Type B pancreatic cell (in vitro differentiated cells): ENCODE results near the gene TRIM32. TPM values are rescaled to one million over a fixed set of nuclear protein-coding genes. Genes with fewer than 3 reads are reported as not detected.

Source experiments
- DNase-seq: peaks from one replicate; pipeline ENCODE4 v3.0.0; 2021; ENCODE audit warnings: mixed read lengths; ENCODE audit not compliant: unreplicated experiment; ENCODE audit errors: extremely low spot score
- H3K27ac Mint-ChIP-seq: 2 replicates; pipeline ENCODE4 v1.8.0; 2021; ENCODE audit warnings: mild to moderate bottlenecking, mixed read lengths
- H3K27me3 Mint-ChIP-seq: 2 replicates; pipeline ENCODE4 v1.8.0; 2021; ENCODE audit warnings: mixed read lengths
- H3K36me3 Mint-ChIP-seq: 2 replicates; pipeline ENCODE4 v1.8.0; 2021; ENCODE audit warnings: mixed read lengths
- H3K4me1 Mint-ChIP-seq: one replicate; pipeline ENCODE4 v1.8.0; 2021; ENCODE audit warnings: mixed read lengths; ENCODE audit not compliant: unreplicated experiment
- H3K4me3 Mint-ChIP-seq: 2 replicates; pipeline ENCODE4 v1.8.0; 2021; ENCODE audit warnings: mild to moderate bottlenecking, mixed read lengths
- H3K9me3 Mint-ChIP-seq: 2 replicates; pipeline ENCODE4 v1.8.0; 2021; ENCODE audit warnings: mixed read lengths
- CTCF ChIP-seq: fragments of 200-600 bp; sonication (generic); conservative IDR thresholded peaks from 2 replicates; pipeline ENCODE4 v1.5.0; 2021; ENCODE audit warnings: antibody characterized with exemption, mild to moderate bottlenecking
- total RNA-seq: library from RNA; stranded (reverse); gene quantifications from 2 replicates; pipeline ENCODE4 v1.2.1, GENCODE V29; 2021; ENCODE audit warnings: low replicate concordance

The TRIM32 gene
- total RNA-seq, 1 donor from 2014 or later: 29.6 TPM

GRCh38 chr9:116683535-116683934, 3.6 kb upstream of the TRIM32 start:
- H3K27ac Mint-ChIP-seq: no peak overlapping the region
- DNase-seq: no peak
- H3K9me3 Mint-ChIP-seq: no peaks in the 10 kb centered on the region
- H3K4me1 Mint-ChIP-seq: peaks cover 20% of the 10 kb centered on the region
- H3K27me3 Mint-ChIP-seq: no peaks in the 10 kb centered on the region
- TF ChIP-seq CTCF: no peak
- H3K4me3 Mint-ChIP-seq: no peak overlapping the region
- H3K36me3 Mint-ChIP-seq: peaks cover 4% of the 10 kb centered on the region

GRCh38 chr9:116685166-116685565, 1.9 kb upstream of the TRIM32 start:
- Mint-ChIP-seq H3K9me3 (no peaks in the 10 kb centered on the region), H3K36me3 (peaks cover 4% of the 10 kb centered on the region), H3K27ac (no peak overlapping the region), H3K4me1 (peaks cover 28% of the 10 kb centered on the region), H3K27me3 (no peaks in the 10 kb centered on the region), H3K4me3 (no peak overlapping the region)
- no peak for DNase-seq
- TF ChIP-seq CTCF: no peak

GRCh38 chr9:116686135-116686534, 970 bp upstream of the TRIM32 start:
- no peak for DNase-seq
- no peak for TF ChIP-seq CTCF
- H3K27me3 Mint-ChIP-seq: no peaks in the 10 kb centered on the region
- H3K4me3 Mint-ChIP-seq: peak overlapping the region; percentile 89
- H3K36me3 Mint-ChIP-seq: peaks cover 4% of the 10 kb centered on the region
- H3K27ac Mint-ChIP-seq: peak overlapping the region; percentile 77
- peaks cover 28% of the 10 kb centered on the region for H3K4me1 Mint-ChIP-seq
- no peaks in the 10 kb centered on the region for H3K9me3 Mint-ChIP-seq

- H3K27me3 Mint-ChIP-seq: no peaks in the 10 kb centered on the region
- no peaks in the 10 kb centered on the region for H3K9me3 Mint-ChIP-seq
- peaks cover 34% of the 10 kb centered on the region for H3K4me1 Mint-ChIP-seq
- no peak for DNase-seq
- TF ChIP-seq CTCF: no peak
- peak overlapping the region; percentile 77 for H3K27ac Mint-ChIP-seq
- H3K4me3 Mint-ChIP-seq: peak overlapping the region; percentile 89
- peaks cover 4% of the 10 kb centered on the region for H3K36me3 Mint-ChIP-seq
Observed at GRCh38 chr9:116686693-116687073, 422 bp upstream of the TRIM32 start.

DNA sequence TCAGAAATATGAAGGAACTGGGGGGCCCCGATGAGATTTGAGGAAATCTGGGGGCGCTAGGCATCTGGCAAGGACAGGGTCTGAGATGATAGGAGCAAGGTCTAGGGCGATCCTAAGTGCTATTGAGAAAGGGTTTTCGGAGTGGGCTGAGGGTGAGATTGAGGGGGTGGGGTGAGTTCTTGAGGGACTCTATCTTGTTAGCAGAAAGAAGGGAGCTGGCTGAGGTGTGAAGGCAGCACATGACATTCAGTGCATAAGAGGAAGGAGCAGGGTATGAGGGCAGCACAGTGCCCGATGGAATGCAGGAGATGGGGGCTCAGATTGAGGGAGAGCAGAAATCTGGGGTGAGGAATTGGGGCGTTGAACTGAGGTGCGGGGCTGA, 640 bp downstream of the TRIM32 start:
- H3K4me3 Mint-ChIP-seq: peak overlapping the region; percentile 89
- no peak for TF ChIP-seq CTCF
- H3K27ac Mint-ChIP-seq: peak overlapping the region; percentile 83
- no peak for DNase-seq
- H3K4me1 Mint-ChIP-seq: peaks cover 34% of the 10 kb centered on the region
- H3K9me3 Mint-ChIP-seq: no peaks in the 10 kb centered on the region
- no peaks in the 10 kb centered on the region for H3K27me3 Mint-ChIP-seq
- H3K36me3 Mint-ChIP-seq: peaks cover 4% of the 10 kb centered on the region
